Loucy (cell line): ENCODE results near the gene F12.

ENCODE experiments used
- EZH2phosphoT487 ChIP-seq: fragments of 200-600 bp; IDR thresholded peaks from 2 replicates; pipeline ENCODE4 v1.6.1; 2018; ENCODE audit warnings: antibody characterized with exemption, mild to moderate bottlenecking, moderate library complexity, borderline replicate concordance
- TF ChIP-seq, protein P1 (sequence below): fragments of 200-600 bp; sonication (generic); conservative IDR thresholded peaks from 2 replicates; pipeline ENCODE4 v1.5.1; 2014; ENCODE audit warnings: mild to moderate bottlenecking, antibody characterized with exemption, low read length

DNA sequence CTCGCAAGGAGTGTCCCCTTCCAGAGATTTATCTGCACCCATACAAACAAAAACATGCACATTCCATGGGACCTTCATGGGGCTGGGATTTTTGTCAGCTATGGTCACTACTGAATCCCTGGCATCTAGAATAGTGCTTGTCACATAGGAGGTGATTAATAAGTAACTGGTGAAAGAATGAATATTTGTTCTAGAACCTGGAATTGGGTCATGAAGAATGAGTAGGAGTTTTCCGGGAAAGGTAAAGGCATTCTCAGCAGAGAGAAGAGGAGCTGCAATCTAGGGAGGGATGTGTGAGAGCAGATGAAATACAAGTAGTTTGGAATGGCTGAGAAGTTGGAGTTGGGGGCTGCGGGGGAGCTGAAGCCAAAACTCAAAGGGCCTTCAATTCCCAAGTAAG, 55.1 kb downstream of the F12 start:
- TF ChIP-seq, protein P1, sequence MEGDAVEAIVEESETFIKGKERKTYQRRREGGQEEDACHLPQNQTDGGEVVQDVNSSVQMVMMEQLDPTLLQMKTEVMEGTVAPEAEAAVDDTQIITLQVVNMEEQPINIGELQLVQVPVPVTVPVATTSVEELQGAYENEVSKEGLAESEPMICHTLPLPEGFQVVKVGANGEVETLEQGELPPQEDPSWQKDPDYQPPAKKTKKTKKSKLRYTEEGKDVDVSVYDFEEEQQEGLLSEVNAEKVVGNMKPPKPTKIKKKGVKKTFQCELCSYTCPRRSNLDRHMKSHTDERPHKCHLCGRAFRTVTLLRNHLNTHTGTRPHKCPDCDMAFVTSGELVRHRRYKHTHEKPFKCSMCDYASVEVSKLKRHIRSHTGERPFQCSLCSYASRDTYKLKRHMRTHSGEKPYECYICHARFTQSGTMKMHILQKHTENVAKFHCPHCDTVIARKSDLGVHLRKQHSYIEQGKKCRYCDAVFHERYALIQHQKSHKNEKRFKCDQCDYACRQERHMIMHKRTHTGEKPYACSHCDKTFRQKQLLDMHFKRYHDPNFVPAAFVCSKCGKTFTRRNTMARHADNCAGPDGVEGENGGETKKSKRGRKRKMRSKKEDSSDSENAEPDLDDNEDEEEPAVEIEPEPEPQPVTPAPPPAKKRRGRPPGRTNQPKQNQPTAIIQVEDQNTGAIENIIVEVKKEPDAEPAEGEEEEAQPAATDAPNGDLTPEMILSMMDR, result no peak
- TF ChIP-seq EZH2phosphoT487, result no peak
